PC-3 (cell line): ENCODE data around the gene PNO1.
A peak's percentile ranks its signal among the peaks of the same experiment; 100 is the strongest.

Source experiments
- CTCF ChIP-seq: fragments of 300-600 bp; sonication (generic); conservative IDR thresholded peaks from 2 replicates; pipeline ENCODE4 v1.5.1; 2017; ENCODE audit warnings: antibody characterized with exemption, low read depth, mild to moderate bottlenecking, low read length
- EZH2 ChIP-seq: fragments of 300-600 bp; sonication (generic); IDR thresholded peaks from one replicate; pipeline ENCODE4 v1.6.1; 2017; ENCODE audit warnings: antibody characterized with exemption, mild to moderate bottlenecking, low read length; ENCODE audit not compliant: unreplicated experiment

- peak; percentile 98 for TF ChIP-seq CTCF
- TF ChIP-seq EZH2: no peak
These were observed 35.6 kb upstream of the PNO1 start for GRCh38 chr2:68121873-68122679.
